ENCODE data around the gene CACNA1F.

Gene CACNA1F

DNA sequence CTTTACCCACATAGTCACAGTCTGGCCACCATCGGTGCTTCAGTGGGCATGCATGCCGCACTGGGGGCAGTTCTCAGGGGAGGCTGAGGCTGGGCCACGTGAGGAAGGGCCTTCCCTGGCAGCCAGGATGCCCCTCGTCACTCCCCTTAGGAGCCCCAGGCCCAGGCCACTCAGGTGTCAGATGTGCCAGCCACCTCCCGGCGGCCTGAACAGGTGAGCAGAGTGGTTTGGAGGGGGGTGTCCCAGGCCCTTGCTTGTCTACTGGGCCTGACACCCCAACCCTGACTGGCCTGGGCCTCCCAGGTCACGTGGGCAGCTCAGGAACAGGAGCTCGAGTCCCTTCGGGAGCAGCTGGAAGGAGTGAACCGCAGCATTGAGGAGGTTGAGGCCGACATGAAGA is 14.2 kb upstream of the CACNA1F start:
- Histone ChIP-seq H3K36me3 (ENCODE audit: insufficient read depth, low read length) (no peaks in the 10 kb centered on the region), H3K4me1 (ENCODE audit: control insufficient read depth, insufficient read depth, low read length, unreplicated experiment) (peaks cover 6% of the 10 kb centered on the region), H3K79me2 (ENCODE audit: control insufficient read depth, insufficient read depth, low read length, unreplicated experiment) (no peaks in the 10 kb centered on the region), H3K27ac (ENCODE audit: low read depth, low read length) (no peak overlapping the region), H3K4me3 (ENCODE audit: low read depth, low read length) (no peak overlapping the region), H3K27me3 (ENCODE audit: insufficient read depth, low read length) (no peaks in the 10 kb centered on the region), H2AFZ (ENCODE audit: low read length, unreplicated experiment) (no peak overlapping the region)

DNA sequence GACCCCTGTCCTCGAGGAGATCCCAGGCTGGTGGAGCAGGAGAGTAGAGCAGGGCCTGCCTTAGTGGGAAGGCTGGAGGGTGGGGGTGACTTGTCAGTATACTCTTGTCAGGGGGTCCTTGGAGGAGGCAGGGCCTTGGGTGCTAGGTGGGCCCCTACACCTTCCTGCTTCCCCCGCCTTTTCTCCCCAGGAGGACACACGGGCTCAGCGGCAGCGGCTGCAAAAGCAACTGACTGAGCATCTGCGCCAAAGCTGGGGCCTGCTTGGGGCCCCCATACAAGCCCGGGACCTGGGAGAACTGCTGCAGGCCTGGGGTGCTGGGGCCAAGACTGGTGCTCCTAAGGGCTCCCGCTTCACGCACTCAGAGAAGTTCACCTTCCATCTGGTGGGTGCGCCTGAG is 13.4 kb upstream of the CACNA1F start:
- Histone ChIP-seq H3K4me1 (ENCODE audit: control insufficient read depth, insufficient read depth, low read length, unreplicated experiment) (peaks cover 8% of the 10 kb centered on the region), H3K36me3 (ENCODE audit: insufficient read depth, low read length) (no peaks in the 10 kb centered on the region), H3K27ac (ENCODE audit: low read depth, low read length) (no peak overlapping the region), H3K4me3 (ENCODE audit: low read depth, low read length) (no peak overlapping the region), H3K79me2 (ENCODE audit: control insufficient read depth, insufficient read depth, low read length, unreplicated experiment) (no peaks in the 10 kb centered on the region), H3K27me3 (ENCODE audit: insufficient read depth, low read length) (no peaks in the 10 kb centered on the region), H2AFZ (ENCODE audit: low read length, unreplicated experiment) (no peak overlapping the region)

- Histone ChIP-seq H3K79me2 (ENCODE audit: control insufficient read depth, insufficient read depth, low read length, unreplicated experiment) (no peaks in the 10 kb centered on the region), H3K27ac (ENCODE audit: low read depth, low read length) (no peak overlapping the region), H2AFZ (ENCODE audit: low read length, unreplicated experiment) (no peak overlapping the region), H3K36me3 (ENCODE audit: insufficient read depth, low read length) (no peaks in the 10 kb centered on the region), H3K4me1 (ENCODE audit: control insufficient read depth, insufficient read depth, low read length, unreplicated experiment) (peaks cover 8% of the 10 kb centered on the region), H3K4me3 (ENCODE audit: low read depth, low read length) (no peak overlapping the region), H3K27me3 (ENCODE audit: insufficient read depth, low read length) (no peaks in the 10 kb centered on the region)
These were observed 11.1 kb upstream of the CACNA1F start for GRCh38 chrX:49244207-49244606.

GRCh38 chrX:49243166-49243565 is 10.0 kb upstream of the CACNA1F start:
- H3K79me2 ChIP-seq (ENCODE audit: control insufficient read depth, insufficient read depth, low read length, unreplicated experiment): no peaks in the 10 kb centered on the region
- H3K4me3 ChIP-seq (ENCODE audit: low read depth, low read length): no peak overlapping the region
- H2AFZ ChIP-seq (ENCODE audit: low read length, unreplicated experiment): no peak overlapping the region
- no peak overlapping the region for H3K27ac ChIP-seq (ENCODE audit: low read depth, low read length)
- H3K36me3 ChIP-seq (ENCODE audit: insufficient read depth, low read length): no peaks in the 10 kb centered on the region
- peaks cover 8% of the 10 kb centered on the region for H3K4me1 ChIP-seq (ENCODE audit: control insufficient read depth, insufficient read depth, low read length, unreplicated experiment)
- no peaks in the 10 kb centered on the region for H3K27me3 ChIP-seq (ENCODE audit: insufficient read depth, low read length)

DNA sequence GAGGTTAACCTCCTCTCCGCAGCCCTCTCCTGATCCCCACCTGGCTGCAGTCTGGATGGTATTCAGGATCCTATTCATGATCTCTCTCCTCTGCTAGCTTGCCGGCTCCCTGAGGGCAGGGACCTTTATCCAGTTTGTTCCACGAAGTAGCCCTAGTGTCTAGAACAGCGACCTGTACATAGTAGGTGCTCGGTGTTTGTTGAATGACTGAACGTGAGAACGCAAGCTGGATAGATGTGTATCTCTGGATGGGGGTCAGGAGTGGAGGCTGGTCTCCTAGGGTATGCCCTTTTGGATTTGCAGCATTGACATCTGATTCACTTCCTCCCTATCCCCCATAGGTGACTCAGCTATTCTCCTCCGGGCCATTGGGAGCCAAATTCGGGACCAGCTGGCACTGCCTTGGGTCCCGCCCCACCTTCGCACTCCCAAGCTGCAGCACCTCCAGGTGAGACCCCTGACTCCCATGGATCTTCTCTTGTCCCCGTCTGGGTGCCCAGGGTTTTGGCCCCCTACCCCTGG is 9.5 kb upstream of the CACNA1F start:
- no peaks in the 10 kb centered on the region for H3K27me3 ChIP-seq (ENCODE audit: insufficient read depth, low read length)
- H3K4me1 ChIP-seq (ENCODE audit: control insufficient read depth, insufficient read depth, low read length, unreplicated experiment): peaks cover 8% of the 10 kb centered on the region
- H3K27ac ChIP-seq (ENCODE audit: low read depth, low read length): no peak overlapping the region
- no peak overlapping the region for H3K4me3 ChIP-seq (ENCODE audit: low read depth, low read length)
- H3K36me3 ChIP-seq (ENCODE audit: insufficient read depth, low read length): no peaks in the 10 kb centered on the region
- H3K79me2 ChIP-seq (ENCODE audit: control insufficient read depth, insufficient read depth, low read length, unreplicated experiment): no peaks in the 10 kb centered on the region
- H2AFZ ChIP-seq (ENCODE audit: low read length, unreplicated experiment): no peak overlapping the region

DNA sequence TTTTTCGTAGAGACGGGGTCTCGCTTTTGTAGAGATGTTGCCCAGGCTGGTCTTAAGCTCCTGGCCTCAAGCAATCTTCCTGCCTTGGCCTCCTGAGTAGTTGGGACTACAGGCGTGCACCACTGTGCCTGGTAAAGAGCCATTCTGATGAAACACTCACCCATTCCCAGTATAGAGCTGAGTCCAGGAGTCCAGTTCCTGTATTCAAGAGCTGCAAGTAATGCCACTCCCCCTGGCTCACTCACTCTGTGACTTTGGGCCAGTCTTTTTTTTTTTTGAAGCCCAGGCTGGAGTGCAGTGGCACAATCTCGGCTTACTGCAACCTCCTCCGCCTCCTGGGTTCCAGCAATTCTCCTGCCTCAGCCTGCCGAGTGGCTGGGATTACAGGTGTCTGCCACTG is 5.6 kb upstream of the CACNA1F start:
- Histone ChIP-seq H3K4me1 (ENCODE audit: control insufficient read depth, insufficient read depth, low read length, unreplicated experiment) (peaks cover 8% of the 10 kb centered on the region), H3K27ac (ENCODE audit: low read depth, low read length) (no peak overlapping the region), H3K79me2 (ENCODE audit: control insufficient read depth, insufficient read depth, low read length, unreplicated experiment) (no peaks in the 10 kb centered on the region), H2AFZ (ENCODE audit: low read length, unreplicated experiment) (no peak overlapping the region), H3K27me3 (ENCODE audit: insufficient read depth, low read length) (no peaks in the 10 kb centered on the region), H3K4me3 (ENCODE audit: low read depth, low read length) (no peak overlapping the region), H3K36me3 (ENCODE audit: insufficient read depth, low read length) (no peaks in the 10 kb centered on the region)

DNA sequence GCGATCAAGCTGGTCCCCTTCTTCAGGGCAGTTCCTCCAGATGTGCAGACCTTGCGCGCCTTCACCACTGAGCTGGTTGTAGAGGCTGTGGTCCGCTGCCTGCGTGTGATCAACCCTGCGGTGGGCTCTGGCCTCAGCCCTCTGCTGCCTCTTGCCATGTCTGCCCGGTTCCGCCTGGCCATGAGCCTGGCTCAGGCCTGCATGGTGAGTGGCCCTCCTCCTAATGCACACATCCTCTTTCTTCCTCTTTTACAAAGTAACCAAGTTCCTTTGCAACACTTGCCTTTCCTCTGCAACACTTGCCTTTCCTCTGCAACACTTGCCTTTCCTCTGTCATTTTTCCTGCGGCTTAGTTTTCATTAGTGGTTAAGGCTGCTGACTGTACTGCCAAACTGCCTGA is 3.9 kb upstream of the CACNA1F start:
- H3K4me3 ChIP-seq (ENCODE audit: low read depth, low read length): no peak overlapping the region
- H3K36me3 ChIP-seq (ENCODE audit: insufficient read depth, low read length): no peaks in the 10 kb centered on the region
- no peak overlapping the region for H3K27ac ChIP-seq (ENCODE audit: low read depth, low read length)
- H3K27me3 ChIP-seq (ENCODE audit: insufficient read depth, low read length): no peaks in the 10 kb centered on the region
- no peaks in the 10 kb centered on the region for H3K4me1 ChIP-seq (ENCODE audit: control insufficient read depth, insufficient read depth, low read length, unreplicated experiment)
- H2AFZ ChIP-seq (ENCODE audit: low read length, unreplicated experiment): no peak overlapping the region
- H3K79me2 ChIP-seq (ENCODE audit: control insufficient read depth, insufficient read depth, low read length, unreplicated experiment): no peaks in the 10 kb centered on the region

DNA sequence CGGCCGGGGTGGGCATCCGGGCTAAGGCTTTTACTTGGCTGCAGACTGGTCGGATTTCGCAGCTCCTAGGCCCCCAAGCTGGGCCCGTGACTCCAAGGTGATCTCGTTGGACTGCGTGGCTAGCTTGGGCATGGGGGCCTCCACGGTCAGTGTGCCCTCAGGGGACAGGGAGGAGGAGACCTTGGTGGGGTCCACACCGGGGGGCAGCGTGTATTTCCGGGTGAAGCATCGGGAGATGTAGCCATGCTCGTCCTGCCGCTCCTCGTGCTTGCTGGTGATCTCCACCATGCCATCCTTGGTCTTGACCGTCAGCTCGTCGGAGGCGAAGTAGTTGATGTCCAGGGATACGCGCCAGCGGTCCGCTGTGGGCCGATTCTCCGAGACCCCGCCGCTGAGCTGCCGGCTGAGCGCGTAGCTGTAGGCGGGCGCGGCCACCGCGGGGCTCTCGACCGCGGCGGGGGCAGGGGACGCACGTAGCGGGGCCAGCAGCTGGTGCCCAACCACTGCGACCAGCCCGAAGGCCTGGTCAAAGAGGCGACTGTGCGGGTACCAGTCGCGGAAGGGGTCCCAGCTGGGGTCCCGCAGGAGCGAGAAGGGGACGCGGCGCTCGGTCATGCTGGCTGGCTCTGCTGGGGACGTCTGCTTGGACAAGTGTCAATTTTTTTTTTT is 881 bp upstream of the CACNA1F start:
- Histone ChIP-seq H3K27me3 (ENCODE audit: insufficient read depth, low read length) (no peaks in the 10 kb centered on the region), H2AFZ (ENCODE audit: low read length, unreplicated experiment) (no peak overlapping the region), H3K4me3 (ENCODE audit: low read depth, low read length) (no peak overlapping the region), H3K36me3 (ENCODE audit: insufficient read depth, low read length) (no peaks in the 10 kb centered on the region), H3K27ac (ENCODE audit: low read depth, low read length) (no peak overlapping the region), H3K79me2 (ENCODE audit: control insufficient read depth, insufficient read depth, low read length, unreplicated experiment) (no peaks in the 10 kb centered on the region), H3K4me1 (ENCODE audit: control insufficient read depth, insufficient read depth, low read length, unreplicated experiment) (no peaks in the 10 kb centered on the region)

DNA sequence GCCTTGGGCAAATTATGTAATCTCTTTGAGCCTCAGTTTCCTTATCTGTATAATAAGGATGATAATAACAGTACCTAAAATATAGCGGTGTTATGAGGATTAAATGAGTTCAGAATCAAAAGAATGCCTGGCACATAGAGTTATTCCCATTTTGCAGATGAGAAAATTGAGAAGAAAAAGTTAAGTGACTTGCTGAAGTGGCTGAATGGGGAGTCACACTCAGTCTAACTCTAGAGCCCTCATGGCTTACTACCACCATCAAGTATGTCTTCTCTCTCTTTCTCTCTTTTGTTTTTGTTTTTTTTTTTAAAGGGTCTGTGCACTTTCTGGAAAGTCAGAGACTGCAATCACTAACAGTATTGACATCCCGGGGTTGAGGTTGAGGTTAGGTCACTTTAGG is 615 bp downstream of the CACNA1F start:
- H3K4me3 ChIP-seq (ENCODE audit: low read depth, low read length): no peak overlapping the region
- H3K4me1 ChIP-seq (ENCODE audit: control insufficient read depth, insufficient read depth, low read length, unreplicated experiment): no peaks in the 10 kb centered on the region
- no peaks in the 10 kb centered on the region for H3K27me3 ChIP-seq (ENCODE audit: insufficient read depth, low read length)
- no peak overlapping the region for H2AFZ ChIP-seq (ENCODE audit: low read length, unreplicated experiment)
- H3K36me3 ChIP-seq (ENCODE audit: insufficient read depth, low read length): no peaks in the 10 kb centered on the region
- H3K27ac ChIP-seq (ENCODE audit: low read depth, low read length): no peak overlapping the region
- no peaks in the 10 kb centered on the region for H3K79me2 ChIP-seq (ENCODE audit: control insufficient read depth, insufficient read depth, low read length, unreplicated experiment)

DNA sequence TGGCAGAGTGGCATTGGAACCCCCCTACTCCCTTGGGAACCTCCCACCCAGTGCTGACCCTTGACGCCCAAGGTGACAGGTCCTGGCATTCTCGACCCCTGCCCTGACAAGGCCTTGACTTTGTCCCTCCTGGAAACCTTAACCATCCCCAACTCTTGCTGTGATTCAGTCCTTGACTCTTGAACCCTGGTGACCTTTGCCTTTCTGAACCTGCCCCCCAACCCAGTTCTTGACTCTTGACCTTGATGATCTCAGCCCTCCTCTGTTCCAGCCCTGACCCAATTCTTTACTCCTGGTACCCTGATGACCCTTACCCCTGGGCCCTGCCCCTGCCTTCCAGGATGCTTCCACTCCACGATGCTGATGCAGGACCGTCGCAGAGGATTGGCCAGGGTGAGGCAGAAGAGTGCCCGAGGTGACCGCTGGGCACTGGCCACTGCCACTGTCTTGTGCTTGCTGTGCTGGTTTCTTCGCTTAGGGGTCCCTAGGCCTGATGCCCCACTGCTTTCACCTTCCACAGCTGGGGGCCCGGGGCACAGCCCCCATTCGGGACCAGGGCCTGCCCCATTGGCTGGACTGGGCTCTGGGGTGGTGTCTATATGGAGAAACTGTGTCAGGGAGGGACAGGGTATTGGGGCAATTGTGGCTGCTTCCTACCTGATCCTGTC is 1.7 kb downstream of the CACNA1F start:
- no peaks in the 10 kb centered on the region for H3K4me1 ChIP-seq (ENCODE audit: control insufficient read depth, insufficient read depth, low read length, unreplicated experiment)
- no peaks in the 10 kb centered on the region for H3K79me2 ChIP-seq (ENCODE audit: control insufficient read depth, insufficient read depth, low read length, unreplicated experiment)
- H3K36me3 ChIP-seq (ENCODE audit: insufficient read depth, low read length): no peaks in the 10 kb centered on the region
- no peak overlapping the region for H2AFZ ChIP-seq (ENCODE audit: low read length, unreplicated experiment)
- no peaks in the 10 kb centered on the region for H3K27me3 ChIP-seq (ENCODE audit: insufficient read depth, low read length)
- H3K27ac ChIP-seq (ENCODE audit: low read depth, low read length): no peak overlapping the region
- H3K4me3 ChIP-seq (ENCODE audit: low read depth, low read length): no peak overlapping the region
